Measurements from ENCODE around the gene LPP.

DNA sequence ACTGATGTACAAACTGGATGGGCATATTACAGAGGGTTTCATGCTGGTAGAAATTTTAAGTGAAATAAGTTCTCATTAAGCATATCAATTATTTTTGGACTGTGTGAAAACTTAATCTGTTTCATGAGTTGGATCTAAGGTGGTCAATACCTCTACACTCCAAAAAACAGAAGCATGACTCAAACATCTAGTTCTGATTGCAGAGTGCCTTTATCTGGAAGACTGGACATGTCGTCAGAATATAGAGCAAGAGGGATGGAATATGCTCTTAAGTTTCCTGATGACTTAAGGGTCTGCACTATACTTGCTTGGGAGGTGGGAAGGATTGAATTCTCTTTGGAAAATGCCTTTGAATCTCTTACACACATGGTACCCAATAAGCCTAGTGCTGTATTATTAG lies 138.3 kb downstream of the LPP start:
- TF ChIP-seq CTCF (IDR thresholded peaks at IDR 0.05) (no peak), POLR2A (IDR thresholded peaks at IDR 0.05; ENCODE audit: low read depth) (no peak), EP300 (IDR thresholded peaks at IDR 0.05) (no peak), POLR2AphosphoS5 (IDR thresholded peaks at IDR 0.05) (peak in 1 of 2 donors; percentile 35)
